H1 (cell line): Measurements from ENCODE around the gene TBC1D7. TPM values are rescaled to one million over a fixed set of nuclear protein-coding genes. Genes with fewer than 3 reads are reported as not detected.

ENCODE experiments used
- ATF3 ChIP-seq: IDR thresholded peaks from 2 replicates; pipeline ENCODE4 v1.6.1; 2011; ENCODE audit warnings: low read depth, mild to moderate bottlenecking, low read length; ENCODE audit not compliant: insufficient read depth
- CBX5 ChIP-seq: fragments of 300-800, 300-1000 bp; sonication (generic); IDR thresholded peaks from 2 replicates; pipeline ENCODE4 v1.7.1; 2016; ENCODE audit warnings: antibody characterized with exemption, low read length, low read depth
- CHD2 ChIP-seq: IDR thresholded peaks from 2 replicates; pipeline ENCODE4 v1.6.1; 2012; ENCODE audit warnings: low read length, improper control_type of control experiment
- FOSL1 ChIP-seq: IDR thresholded peaks from 2 replicates; pipeline ENCODE4 v1.6.1; 2011; ENCODE audit warnings: mild to moderate bottlenecking, low read depth, low read length, moderate library complexity; ENCODE audit not compliant: insufficient read depth
- GTF2F1 ChIP-seq: IDR thresholded peaks from 2 replicates; pipeline ENCODE4 v1.6.1; 2012; ENCODE audit warnings: low read depth, low read length, improper control_type of control experiment, borderline replicate concordance
- KDM4A ChIP-seq: IDR thresholded peaks from one replicate; pipeline ENCODE4 v1.7.1; 2012; ENCODE audit warnings: low read depth, mild to moderate bottlenecking, moderate library complexity, low read length, inconsistent platforms; ENCODE audit not compliant: severe bottlenecking
- NANOG ChIP-seq: IDR thresholded peaks from 2 replicates; pipeline ENCODE4 v1.6.1; 2011; ENCODE audit warnings: low read length, low read depth, mild to moderate bottlenecking, inconsistent platforms; ENCODE audit not compliant: insufficient read depth, poor library complexity, severe bottlenecking
- TEAD4 ChIP-seq: IDR thresholded peaks from 2 replicates; pipeline ENCODE4 v1.6.1; 2012; ENCODE audit warnings: low read depth, low read length, inconsistent platforms, mixed read lengths
- YY1 ChIP-seq: IDR thresholded peaks from 2 replicates; pipeline ENCODE4 v1.6.1; 2011; ENCODE audit warnings: low read depth, mild to moderate bottlenecking, low read length
- polyA plus RNA-seq, 7 experiments: library from polyadenylated mRNA; depleted of rRNA in 3 of 7; stranded (reverse) in 5 of 7; unstranded in 2 of 7; fragments of >200 nt in 5 of 7; fragments of 200-250 nt in 2 of 7; gene quantifications; 1 replicate in 5 of 7; 2 replicates in 1 of 7; 4 replicates in 1 of 7; pipeline versions ENCODE4 v1.2.1 to v1.2.3, GENCODE V29; 2011 to 2013; ENCODE audit warnings: missing spikeins in 2 of 7, mixed read lengths in 2 of 7
- total RNA-seq: library from RNA; stranded (reverse); fragmentation: NEBNext Ultra II Directional; extraction: Animal tissue kit (Norgen Biotek cat#: 25700); gene quantifications from 2 replicates; pipeline ENCODE4 v1.2.1, GENCODE V29; 2021

Gene TBC1D7
- total and polyA plus RNA-seq, 2 of the 8 experiments (the other 6 are each of a cell fraction or from before 2014, with no cell fraction given), result 46.1 to 55.2 TPM

DNA sequence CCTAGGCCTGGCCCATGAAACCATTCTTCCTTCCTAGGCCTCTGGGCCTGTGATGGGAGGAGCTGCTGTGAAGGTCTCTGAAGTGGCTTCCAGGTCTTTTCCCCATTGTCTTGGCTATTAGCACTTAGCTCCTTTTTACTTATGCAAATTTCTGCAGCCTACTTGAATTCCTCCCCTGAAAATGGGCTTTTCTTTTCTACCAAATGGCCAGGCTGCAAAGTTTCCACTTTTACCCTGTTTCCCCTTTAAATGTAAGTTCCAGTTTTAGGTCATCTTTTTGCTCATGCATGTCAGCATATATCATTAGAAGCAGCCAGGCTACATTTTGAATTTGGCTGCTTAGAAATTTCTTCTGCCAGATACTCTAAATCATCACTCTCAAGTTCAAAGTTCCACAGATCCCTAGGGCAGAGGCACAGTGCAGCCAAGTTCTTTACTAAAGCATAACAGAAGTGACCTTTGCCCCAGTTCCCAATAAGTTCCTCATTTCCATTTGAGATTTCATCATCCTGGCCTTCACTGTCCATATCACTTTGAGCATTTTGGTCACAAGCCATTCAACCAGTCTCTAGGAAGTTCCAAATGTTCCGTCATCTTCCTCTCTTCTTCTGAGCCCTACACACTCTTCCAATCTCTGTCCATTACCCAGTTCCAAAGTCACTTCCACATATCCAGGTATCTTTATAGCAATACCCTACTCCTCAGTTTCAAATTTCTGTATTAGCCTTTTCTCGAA is 71.9 kb downstream of the TBC1D7 start (continued):
- TF ChIP-seq ATF3 (no peak), YY1 (no peak), FOSL1 (no peak), TEAD4 (no peak), CHD2 (no peak), CBX5 (no peak), NANOG (no peak), KDM4A (no peak), GTF2F1 (no peak)

Other genes with a start within 250 kb of the TBC1D7 start
- 8.5 and 8.8 TPM in 2 replicates for gene GFOD1, start 159.1 kb upstream of the TBC1D7 start, total RNA-seq
- 2.5 and 3.4 TPM in 2 replicates for gene GFOD1, start 159.1 kb upstream of the TBC1D7 start, polyA plus RNA-seq (2011; rRNA removed)
- 13.0 and 14.7 TPM in 2 replicates for gene SIRT5, start 246.1 kb upstream of the TBC1D7 start, total RNA-seq
- gene SIRT5, start 246.1 kb upstream of the TBC1D7 start, polyA plus RNA-seq (2011; rRNA removed), result 7.4 and 8.0 TPM in 2 replicates